GM18867 (cell line): Measurements from ENCODE around the gene AFAP1.
"Not testable (repeated sequence)": the region's sequence is repeated elsewhere in the genome, so short reads cannot be mapped to it uniquely, and the experiment has no call there.

ENCODE experiments used
- ATAC-seq: cut with Tn5 transposase; IDR thresholded peaks from one replicate; pipeline ENCODE4 v1.9.1; 2021; ENCODE audit warnings: mild to moderate bottlenecking, moderate library complexity; ENCODE audit not compliant: unreplicated experiment

Gene AFAP1

DNA sequence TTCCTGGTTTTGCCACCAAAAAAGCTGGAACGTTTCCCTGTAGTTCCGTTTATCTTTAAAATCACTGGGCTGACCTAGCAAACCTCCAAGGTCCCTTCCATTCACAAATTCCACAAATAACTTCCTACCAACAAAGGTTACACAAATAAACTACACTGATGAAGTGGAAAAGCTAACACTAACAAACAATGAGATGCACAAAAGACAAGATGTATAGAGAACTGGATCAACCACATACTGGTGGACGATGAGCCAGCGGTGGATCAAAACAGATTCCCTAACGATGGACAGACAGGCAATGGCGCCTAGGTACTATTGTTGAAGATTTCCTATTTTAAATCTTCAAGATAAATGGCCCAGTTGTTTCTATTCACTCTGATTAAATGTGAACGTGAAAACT lies 15.5 kb downstream of the AFAP1 start:
- ATAC-seq, result no peak

DNA sequence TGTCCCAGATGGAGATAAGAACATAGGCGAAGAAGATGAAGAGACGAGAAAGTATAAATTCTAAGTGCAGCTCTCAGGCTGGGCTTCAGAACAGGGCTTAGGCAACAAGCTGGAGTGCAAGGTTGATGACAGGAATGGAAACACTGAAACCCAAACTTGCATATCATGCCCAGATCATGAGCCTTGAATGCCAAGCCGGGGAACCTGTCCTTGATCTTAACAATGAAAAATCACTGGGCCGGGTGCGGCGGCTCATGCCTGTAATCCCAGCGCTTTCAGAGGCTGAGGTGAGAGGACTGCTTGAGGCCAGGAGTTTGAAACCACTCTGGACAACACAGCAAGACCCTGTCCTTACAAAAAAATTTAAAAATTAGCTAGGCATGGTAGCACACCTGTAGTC lies 17.2 kb downstream of the AFAP1 start:
- ATAC-seq, result no peak

DNA sequence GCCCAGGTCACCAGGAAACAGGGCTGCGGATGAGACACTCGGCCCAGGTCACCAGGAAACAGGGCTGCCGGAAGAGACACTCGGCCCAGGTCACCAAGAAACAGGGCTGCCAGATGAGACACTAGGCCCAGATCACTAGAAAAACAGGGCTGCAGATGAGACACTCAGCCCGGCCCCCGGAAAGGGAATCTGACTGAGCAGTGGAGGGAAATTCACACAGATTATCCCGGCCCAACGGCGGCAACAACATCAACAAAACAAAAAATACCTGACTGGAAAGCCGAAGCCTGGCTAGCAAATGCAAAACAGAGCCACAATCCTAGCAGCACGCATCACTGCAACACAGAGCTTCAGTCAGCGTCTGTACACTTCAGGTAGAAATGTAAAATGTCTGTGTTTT lies 20.7 kb downstream of the AFAP1 start:
- ATAC-seq, result no peak

DNA sequence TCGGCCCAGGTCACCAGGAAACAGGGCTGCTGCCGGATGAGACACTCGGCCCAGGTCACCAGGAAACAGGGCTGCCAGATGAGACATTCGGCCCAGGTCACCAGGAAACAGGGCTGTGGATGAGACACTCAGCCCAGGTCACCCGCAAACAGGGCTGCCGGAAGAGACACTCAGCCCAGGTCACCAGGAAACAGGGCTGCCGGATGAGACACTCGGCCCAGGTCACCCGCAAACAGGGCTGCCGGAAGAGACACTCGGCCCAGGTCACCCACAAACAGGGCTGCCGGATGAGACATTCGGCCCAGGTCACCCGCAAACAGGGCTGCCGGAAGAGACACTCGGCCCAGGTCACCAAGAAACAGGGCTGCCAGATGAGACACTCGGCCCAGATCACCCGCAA lies 21.5 kb downstream of the AFAP1 start:
- not testable (repeated sequence) for ATAC-seq

DNA sequence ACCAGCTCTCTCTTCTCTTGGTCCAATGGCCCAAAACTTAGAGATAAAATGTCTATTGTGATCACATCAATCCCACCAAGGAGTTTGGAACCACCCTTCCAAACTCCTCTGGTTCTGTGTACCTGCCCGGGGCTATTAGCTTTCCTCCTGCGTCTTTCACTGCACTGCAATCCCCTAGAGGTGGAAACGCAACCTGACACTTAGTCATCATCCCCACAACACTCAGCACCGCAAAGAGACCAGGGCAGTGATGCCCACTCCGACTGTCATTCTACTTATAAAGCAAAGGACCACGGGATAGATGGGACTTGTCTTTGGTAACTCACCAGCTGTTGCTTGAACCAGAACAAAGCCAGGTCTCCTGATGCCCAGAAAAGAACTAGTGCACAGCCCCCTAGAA lies 22.0 kb downstream of the AFAP1 start:
- ATAC-seq, result no peak

DNA sequence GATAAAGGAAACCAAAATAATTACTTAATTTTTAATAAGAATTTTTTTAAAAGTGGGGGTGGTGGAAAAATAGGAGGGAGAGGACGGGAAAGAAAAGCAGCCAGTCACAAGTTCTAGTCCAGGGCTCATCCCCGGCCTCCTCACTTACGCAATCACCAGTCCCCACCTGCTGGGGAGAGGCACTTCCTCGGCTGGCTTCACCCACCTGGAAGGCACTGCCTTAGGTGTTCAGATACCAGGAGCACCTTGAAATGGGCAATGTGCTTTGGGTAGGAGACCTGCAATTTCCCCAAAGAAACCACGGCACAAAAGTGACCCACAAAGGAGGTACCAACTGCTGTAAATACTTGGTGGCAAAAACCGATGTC lies 23.8 kb downstream of the AFAP1 start:
- no peak for ATAC-seq

GRCh38 chr4:7912826-7913225 lies 26.8 kb downstream of the AFAP1 start:
- ATAC-seq, result no peak

DNA sequence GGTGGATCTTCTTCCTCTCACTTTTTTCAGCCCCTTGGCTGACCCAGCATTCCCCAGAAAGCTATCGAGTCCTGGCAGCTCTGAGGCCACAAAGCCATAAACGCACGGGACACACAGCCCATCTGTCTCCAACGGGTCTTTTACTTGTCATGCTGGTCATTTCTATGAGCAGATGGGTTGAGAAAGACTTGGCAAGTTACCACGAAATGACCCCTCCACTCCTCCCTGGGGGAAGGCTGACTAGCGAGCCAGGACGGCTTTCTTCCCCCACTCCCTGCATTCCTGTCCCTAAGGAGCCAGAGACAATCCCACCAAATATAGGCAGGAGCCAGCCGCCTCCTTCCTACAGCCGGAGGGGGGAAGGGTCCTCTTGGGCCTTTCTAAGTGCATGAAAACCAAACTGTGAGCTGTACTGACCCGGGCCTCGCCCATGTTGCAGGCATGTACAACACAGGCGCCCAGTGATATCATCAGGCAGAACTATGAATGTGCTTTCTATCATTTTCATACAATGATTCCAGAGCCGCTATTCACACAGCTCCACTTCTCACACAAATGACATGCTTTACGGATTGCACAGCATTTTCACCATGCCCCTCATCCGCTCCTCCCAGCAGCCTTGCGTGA lies 28.6 kb downstream of the AFAP1 start:
- ATAC-seq, result no peak

DNA sequence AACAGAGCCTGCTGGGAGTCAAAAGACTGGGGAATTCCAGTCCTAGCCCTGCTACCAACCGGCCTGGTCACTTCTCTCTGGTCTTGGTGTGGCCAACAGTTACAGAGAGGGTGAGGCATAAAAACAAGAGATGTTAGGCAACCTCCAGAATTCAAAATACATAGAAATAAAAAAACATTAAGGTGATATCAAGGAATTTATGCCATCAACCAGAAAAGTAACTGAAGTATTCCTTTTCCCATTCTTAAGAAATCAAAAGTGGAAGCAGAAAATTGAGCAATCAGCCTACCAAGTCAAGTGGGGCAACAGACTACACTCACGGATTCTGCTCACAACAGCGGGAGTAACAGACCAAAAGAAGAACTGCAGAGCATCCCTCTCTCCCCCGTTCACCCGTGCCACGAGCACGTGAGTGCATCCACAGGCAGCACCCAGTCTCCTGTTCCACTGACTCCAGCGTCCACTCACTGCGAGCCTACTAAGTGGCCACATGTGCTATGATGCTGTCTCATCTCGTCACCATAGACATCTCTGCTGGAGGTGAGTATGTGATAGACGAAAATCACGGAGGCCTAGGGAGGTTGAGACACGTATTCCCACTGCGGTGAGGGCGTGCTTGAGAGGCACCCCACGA lies 29.3 kb downstream of the AFAP1 start:
- no peak for ATAC-seq

GRCh38 chr4:7909463-7910262 lies 30.0 kb downstream of the AFAP1 start:
- no peak for ATAC-seq

DNA sequence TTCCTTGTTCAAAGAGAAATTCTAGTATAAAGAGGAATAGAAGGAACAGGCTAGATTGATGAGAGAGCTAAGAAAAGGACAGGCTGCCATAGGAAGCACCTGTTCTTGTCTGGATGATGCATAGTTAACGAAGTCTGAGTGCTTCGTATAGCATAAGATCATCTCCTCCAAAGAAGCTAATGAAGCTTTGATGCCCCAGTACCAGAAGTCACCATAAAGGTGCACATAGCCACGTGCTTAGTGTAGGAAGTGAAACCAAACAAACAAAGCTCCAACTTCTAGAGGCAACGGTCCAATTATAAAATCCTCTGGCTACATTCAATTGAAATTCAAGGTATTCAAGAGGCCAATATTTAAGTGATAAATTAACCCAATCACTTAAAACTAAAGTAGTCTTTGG lies 31.0 kb downstream of the AFAP1 start:
- ATAC-seq, result no peak

- no peak for ATAC-seq
Measured at GRCh38 chr4:7907142-7907541, 32.5 kb downstream of the AFAP1 start.

DNA sequence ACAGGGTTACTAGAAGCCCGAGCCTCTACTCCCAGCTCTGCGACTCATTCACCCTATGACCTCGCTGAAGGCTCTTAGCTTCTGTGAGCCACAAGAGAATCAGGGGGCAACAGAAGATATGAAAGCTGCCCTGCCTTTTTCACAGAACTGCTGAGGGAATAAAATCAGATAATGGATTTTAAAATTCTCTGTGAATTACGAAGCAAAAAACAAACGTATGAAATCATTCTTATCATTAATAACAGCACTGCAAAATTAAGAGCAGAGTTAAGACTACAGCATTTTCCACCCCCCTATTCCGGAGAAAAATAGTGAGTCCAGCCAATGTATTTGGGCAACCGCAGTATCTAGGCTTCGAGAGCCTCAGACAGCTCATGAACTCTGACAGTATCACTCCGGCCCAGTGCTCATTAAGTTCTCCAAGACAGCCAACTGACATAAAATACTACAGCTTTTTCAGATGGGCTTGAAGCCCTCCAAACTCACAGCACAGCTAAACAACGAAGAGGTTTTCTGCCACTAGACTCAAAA lies 33.4 kb downstream of the AFAP1 start:
- no peak for ATAC-seq

GRCh38 chr4:7904952-7905915 lies 34.4 kb downstream of the AFAP1 start:
- ATAC-seq, result no peak

GRCh38 chr4:7903791-7904516 lies 35.7 kb downstream of the AFAP1 start:
- ATAC-seq, result no peak

DNA sequence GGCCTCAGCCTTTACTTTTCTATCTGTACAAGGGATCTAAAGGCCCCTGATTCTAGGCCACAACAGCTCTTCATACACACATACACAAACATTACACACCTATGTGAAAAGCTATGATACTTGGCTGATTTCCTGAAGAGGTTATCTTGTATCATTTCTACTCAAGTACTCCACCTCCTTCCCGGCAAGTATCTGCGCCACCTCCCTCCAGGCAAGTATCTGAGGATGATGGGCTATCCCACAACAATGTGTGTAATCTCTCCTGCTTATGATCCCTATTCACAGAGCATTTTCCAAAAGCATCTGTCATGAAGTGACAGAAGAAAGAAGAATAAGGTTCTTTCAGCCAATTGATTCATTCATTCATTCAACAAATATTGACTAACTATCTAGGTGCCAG lies 36.8 kb downstream of the AFAP1 start:
- ATAC-seq, result no peak

GRCh38 chr4:7902101-7902553 lies 37.5 kb downstream of the AFAP1 start:
- ATAC-seq, result no peak

DNA sequence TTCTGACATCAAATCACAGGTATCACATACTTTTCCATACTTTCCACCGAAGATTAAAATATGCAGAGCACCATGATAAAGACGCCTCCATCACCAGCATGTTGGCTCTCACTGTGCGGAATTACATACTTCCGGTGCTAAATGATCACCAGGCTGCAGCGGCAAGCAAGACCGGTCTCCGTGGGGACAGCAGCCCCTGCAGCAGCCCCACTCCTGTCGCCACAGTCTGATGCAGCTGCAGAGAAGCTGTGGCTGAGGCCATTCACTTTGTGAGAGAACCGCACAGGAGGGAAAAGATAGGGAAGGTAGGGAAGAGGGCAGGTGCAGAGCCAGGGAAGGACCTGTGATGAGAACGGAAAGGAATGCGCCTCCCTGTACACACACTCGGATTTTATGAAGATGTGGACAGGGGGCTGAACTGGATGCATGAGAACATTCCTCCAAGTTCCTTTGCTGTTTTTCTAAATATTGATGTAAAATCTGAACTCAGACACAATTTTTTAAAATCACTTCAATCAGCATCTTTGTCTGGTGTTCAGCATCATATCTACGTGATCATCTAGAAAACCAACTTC lies 38.3 kb downstream of the AFAP1 start:
- ATAC-seq, result no peak

DNA sequence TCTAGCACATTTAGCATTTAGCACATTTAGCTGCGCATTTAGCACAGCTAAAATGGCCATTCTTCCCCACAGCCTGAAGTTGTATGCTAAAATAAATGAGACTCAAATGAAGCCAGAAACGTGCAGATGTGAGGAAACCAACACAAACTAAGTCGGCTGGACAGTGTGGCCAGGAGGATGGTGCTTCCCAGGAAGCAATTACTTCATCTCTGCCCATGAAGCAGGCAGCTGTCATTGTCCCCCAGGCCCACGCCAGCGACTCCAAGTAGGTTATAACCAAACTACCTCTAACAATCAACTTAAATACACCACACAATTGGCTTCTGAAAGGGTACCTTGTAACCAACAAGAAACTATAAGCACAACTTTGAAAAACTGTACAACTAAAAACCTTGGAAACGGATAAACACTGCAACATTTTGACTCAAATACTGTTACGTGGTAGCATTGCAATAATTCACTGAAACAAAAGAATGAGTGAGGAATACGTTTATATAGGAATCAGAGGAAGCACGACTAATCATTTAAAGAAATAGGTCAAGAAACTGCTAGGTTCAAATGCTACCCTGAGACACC lies 39.2 kb downstream of the AFAP1 start:
- no peak for ATAC-seq
